HEK293T (cell line): ENCODE measurements around the gene ARGFX.

Experiments
- BHLHE40 ChIP-seq: fragments of 450-650 bp; IDR thresholded peaks from 2 replicates; pipeline ENCODE4 v1.6.1; 2016; ENCODE audit warnings: mild to moderate bottlenecking, moderate library complexity, borderline replicate concordance
- FOXA1 ChIP-seq: fragments of 450-650 bp; IDR thresholded peaks from 2 replicates; pipeline ENCODE4 v1.6.1; 2016; ENCODE audit warnings: mild to moderate bottlenecking
- SUZ12 ChIP-seq: fragments of 450-650 bp; IDR thresholded peaks from 2 replicates; pipeline ENCODE4 v1.6.1; 2016; ENCODE audit warnings: mild to moderate bottlenecking
- TARDBP ChIP-seq: fragments of 450-650 bp; IDR thresholded peaks from 2 replicates; pipeline ENCODE4 v1.6.1; 2016
- TF ChIP-seq, protein P1 (sequence below): fragments of 450-650 bp; IDR thresholded peaks from 2 replicates; pipeline ENCODE4 v1.6.1; 2016

DNA sequence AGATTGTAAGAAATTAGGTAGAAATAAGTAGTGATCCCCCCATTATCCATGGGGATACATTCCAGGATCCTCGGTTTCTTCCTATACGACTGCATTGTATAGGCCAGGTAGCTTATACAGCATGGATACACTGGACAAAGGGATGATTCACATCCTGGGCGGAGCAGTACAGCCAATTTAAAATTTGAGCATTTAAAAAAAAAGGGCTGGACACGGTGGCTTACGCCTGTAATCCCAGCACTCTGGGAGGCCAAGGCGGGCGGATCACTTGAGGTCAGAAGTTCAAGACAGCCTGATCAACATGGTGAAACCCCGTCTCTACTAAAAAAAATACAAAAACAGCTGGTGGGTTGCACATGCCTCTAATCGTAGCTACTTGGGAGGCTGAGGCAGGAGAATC is 976 bp upstream of the ARGFX start:
- TF ChIP-seq, protein P1, sequence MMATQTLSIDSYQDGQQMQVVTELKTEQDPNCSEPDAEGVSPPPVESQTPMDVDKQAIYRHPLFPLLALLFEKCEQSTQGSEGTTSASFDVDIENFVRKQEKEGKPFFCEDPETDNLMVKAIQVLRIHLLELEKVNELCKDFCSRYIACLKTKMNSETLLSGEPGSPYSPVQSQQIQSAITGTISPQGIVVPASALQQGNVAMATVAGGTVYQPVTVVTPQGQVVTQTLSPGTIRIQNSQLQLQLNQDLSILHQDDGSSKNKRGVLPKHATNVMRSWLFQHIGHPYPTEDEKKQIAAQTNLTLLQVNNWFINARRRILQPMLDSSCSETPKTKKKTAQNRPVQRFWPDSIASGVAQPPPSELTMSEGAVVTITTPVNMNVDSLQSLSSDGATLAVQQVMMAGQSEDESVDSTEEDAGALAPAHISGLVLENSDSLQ = no peak
- TF ChIP-seq FOXA1 (no peak), BHLHE40 (no peak), SUZ12 (no peak), TARDBP (no peak)
